ENCODE measurements around the gene ADCY5.

The ADCY5 gene

DNA sequence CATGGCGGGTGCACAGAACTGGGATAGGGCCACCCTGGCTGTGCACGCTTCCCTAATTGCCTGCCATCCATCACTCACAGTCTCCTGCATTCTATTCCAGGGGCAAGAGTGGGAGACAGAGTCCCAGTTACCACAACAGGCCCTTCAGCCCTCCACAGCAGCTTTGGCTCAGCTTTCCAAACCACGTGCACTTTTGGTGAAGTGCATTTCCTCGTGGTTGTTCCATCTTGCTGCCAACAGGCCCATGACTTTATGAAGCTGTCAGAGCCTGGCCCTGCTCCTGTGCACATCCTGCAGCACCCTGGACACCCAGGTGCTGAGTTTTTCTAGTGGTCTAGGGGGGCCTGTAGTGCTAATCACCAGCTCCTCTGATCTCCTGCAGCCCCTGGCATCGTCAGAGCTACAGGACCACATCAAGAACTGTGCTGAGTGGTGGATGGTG is 110.2 kb downstream of the ADCY5 start:
- DNase-seq: no peak

DNA sequence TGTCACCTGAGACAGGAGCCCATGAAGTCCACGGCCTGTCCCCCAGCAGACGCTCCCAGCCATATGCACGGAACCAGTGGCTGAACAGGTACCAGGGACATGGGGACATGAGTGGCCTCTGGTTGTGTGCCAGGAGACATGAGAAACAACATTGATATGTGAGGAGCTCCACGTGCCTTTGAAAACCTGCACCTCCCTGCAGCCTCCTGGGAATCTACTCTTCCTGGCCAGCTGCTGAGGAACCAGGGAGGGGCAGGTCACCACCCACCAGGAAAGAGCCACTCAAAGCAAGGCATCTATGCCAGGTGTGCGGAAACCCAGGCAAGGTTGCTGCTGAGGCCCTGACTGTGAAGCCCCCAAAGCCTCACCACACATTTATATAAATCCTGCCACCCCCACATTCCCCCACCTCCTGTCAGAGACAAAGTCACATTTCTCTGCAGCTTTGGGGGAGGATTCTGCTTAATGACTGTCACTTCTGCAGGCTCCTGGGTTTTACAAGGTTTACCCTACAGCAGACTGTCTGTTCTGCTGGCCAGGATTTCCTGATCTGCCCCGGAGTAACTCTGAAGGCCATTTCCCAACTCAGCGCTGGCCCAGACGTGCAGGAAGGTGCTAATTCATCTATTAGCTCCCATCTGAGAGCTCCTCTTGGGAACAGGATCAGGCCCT is 110.8 kb downstream of the ADCY5 start:
- DNase-seq: no peak

DNA sequence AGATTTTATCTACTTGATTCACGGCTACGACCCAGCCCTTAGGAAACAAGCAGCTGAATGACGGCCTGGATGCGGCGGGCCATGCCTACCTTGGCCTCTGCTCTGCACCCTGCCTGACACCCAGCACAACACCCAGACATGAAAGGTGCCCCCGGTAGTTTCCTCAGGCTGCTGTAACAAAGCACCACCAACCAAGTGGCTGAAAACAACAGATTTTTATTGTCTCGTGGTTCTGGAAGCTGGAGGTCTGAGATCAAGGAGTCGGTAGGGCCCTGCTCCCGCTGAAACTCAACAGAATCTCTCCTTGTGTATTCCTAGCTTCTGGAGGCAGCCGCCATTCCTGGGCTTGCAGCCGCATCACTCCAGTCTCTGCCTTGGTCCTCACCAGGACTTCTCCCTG is 111.7 kb downstream of the ADCY5 start:
- no peak for DNase-seq

DNA sequence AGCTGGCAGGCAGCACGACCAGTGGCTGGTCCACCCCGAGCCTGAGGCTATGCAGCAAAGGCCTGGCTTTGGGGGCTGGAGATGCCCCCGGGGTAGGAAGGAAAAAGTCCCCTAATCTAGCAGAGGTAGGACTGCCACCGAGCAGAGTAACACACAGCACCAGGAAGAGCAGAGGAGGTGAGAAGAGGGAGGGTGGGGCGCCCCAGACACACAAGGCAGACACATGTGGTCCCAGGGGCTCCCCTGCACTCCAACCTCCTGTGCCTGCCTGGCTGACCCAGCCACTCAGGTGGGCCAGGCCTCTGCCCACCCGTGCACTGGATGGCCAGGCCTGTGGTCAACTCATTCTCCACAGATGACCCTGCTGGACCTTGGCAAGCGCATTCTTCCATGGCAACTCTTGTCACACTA is 112.4 kb downstream of the ADCY5 start:
- no peak for DNase-seq

DNA sequence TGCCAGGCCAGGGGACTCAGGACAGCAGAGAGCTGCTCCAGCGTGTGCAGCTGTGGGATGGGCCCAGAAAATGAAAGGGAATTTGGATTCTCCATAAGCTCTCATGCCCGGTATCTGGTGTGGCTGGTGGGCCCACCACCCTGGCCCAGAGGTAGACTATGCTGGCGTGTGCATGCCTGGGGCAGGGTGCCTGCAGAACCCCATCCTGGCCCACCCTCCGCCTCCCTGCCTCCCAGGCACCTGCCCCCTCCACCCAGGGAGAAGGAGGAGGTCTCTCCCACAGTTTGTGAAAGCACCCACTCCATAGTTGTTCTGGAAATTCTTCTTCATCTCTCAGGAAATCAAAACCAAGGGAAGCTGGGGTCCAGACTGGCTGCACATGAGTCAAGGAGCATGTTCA is 112.9 kb downstream of the ADCY5 start:
- DNase-seq: no peak

DNA sequence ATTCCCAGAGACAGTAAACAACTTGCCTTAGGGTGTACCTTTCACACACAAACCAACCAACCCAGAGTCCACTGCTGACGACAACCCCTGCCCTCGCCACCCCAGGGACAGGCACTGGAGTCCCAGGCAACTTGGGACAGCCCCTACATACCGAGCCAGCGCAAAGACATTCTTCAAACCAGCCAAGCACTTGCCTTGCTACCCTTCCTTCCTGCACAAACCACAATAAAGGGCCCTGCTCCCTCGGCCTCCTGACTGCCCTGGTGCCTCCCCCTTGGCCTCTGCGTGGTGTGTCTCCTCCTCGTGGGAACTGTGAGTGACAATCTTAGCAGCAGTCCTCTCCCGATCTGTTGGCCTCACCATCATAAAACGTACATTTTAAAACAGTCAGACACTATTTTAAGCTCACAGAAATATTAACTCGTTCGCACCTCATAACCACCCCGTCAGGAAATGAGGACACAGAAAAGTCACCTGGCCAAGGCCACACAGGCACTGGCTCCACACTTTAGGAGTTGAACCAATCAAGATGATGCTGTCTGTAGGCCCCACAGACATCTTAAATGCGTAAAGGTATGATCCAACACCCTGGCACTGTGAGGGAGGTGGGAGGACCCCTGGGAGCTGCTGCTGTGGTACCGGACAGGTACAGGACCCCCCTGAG is 113.8 kb downstream of the ADCY5 start:
- DNase-seq: no peak

DNA sequence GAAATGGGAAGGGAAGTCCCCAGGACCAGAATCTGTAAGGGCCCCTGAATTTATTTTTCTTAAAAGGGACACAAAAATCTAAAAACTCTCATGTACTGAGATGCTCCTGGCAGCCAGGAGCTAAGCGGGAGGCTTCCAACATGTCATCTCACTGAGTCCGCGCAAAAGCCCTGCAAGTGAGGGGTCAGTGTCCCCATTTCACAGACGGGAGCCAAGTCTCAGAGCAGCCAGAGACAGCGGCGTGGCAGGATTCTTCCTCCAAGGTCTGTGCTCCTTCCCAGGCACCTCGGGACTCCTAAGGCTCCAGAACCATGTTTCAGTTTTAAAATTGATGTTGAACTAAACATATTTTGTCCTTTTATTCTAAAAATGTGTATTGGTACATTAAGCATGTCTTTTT is 114.8 kb downstream of the ADCY5 start:
- DNase-seq: no peak

DNA sequence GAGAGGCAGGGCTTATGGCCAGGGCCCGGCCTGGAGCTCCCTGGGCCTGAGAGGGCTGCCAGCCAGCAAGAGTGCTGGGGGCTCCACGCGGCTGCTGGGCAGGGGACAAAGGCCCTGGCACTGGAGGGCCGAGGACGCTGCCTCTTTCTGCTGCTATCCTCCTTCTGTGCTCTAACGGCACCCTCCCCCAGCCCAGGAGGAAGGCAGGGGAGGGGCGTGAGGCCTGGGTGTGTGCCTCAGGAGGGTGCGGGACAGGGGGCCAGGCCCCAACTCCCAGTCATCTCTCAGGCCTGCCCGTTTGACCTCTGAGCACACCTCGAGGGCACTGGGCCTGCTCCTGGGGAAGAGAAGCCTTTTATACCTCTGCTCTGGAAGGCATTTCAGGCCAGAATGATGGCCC is 115.5 kb downstream of the ADCY5 start:
- no peak for DNase-seq

DNA sequence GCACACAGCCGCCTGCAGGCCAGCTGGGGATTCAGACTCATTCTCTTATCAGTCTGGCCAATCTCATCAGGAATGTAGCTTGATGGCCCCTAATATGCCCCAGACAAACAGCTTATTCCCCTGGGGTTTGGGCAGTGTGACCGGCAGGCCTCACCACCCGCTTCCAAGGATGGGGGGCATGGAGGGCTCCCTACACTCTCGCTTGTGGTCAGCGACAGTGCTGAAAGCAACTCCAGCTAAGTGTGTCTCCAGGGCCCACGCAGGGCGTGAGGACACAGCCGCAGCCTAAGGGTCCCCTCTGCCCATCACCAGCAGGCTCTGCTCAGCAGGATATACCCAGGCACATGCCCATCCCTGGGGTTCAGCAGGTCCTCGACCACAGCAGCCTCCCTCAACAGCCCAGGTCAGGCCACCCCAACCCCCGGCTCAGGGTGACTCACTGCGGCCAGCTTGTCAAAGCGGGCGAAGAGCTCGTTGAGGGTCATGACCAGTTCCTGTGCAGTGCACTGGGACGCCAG is 116.7 kb downstream of the ADCY5 start:
- no peak for DNase-seq

DNA sequence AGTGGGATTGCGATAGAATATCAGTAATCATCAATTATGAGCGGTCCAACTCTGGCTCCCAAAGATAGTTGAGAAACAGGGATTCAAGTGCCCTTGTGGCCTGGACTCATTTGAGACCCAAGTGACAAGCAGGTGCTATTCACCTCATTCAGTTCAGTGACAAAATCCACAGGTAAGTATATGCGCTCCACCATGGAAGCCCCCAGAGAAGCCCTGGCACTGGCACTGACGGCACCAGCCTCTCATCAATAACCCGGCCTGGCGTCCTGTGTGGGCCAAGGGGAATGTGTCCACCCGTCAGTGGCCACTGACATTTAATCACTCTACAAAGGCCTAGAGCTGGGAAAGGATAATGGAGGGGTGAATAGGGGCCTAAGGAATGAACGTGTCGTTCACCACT is 117.2 kb downstream of the ADCY5 start:
- no peak for DNase-seq

DNA sequence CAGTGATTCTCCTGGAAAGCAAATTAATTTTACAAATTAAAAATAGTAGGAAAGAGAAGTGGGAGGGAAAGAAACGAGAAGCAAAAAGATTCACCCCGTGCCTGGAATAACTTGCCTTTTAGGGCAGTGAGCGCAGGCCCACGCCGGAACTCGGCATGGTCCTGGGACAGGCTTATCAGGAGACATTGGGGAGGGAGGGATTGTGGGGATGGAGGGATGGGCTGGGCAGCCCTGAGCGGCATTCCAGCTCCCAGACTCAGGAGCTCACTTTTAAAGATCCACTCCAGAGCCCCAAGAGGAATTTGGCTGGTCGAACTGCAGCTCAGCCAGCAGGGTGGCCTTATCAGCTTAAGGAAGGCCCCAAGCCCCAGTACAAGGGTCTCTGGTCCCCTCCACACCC is 117.9 kb downstream of the ADCY5 start:
- DNase-seq: no peak

DNA sequence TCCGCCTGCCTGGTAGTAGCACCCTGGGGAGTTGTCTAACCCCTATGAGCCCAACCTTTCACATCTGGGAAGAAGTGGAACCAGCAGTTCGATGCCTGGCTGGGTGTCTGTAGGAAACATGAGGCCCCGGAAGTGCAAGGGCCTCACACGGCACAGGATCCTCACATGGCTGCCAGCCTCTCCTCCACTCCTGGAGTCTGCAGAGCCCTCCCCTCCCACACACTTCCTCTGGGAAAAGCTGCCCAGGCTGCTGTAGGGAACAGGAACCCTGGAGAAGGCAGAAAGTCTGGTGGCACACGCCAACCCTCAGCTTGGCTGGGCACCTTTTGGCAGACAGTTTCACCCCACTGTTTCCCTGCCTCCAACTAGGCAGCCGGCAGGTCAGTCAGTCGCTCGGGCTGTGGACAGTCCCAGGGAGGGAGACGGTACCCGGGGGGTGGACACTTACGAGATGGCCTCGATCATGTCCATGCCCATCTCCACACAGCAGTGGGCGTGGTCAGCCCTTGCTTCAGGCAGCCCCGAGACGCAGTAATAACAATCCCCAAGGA is 118.4 kb downstream of the ADCY5 start:
- DNase-seq: no peak

DNA sequence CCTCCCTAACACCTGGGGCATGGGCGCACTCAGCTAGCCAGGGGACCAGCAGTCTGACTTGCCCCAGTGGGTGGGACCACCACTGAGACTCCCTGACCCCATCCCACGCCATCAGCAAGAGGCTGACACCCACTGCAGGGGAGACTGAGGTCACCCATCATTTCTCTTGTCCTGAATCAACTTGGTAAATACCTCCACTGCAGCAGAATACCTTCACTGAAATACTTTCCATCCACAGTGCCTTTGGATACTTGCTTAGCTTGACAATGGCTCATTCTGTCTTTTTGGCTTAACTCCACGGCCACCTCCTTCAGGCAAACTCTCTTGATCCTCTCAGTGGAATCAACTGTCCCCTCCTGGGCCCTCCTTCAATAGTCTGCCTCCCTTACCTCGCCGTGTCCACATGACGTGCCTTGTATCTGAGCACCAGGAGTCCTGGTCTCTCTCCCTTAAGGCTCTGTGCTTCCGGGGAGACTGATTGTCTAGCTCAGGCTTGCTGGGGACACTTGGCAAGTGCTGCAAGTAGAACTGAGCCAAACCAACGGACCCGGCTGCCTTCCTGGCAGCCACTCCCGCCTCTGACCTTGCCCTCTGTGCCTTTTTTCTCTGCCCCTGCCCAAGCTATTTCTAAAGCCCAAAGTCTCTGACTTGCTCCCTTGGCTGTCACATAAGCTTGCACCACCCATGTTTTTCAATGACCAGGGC is 119.1 kb downstream of the ADCY5 start:
- DNase-seq: no peak

DNA sequence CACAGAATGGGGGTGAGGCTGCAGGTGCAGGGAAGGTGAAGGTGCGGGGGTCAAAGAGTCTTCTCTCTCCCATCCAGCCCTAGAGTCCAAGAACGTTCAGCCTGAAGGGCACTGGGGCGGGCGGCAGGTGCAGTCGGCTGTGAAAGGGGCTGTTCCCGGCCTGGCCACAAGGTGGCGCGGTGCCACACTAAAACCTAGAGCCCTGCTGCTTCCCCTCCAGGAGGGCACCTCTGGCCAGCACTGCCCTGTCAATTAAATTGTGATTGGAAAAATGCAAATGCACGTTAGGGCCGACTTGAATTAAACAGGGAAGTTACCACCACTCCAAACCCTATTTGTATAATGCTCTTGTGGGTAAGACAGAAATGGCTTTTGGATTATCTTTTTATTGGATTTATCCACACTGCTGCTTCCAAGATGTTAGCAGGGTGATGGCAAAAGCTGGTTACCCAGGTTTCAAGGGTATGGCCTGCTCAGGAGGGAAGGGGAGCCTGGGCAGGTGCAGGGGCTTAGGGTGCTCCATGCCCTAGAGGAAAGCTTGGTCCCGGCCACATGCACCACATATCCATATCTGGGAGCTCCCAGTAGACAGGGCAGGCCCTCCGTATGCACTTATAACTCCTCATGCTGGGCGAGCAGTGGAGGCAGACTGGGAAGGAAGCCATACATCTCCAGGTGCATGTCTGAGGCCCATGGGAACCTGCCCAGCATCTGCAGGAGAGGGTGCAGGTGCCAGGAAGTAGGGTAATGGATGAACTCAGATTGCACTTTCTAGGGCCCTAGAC is 119.8 kb downstream of the ADCY5 start:
- DNase-seq: peak; percentile 51

DNA sequence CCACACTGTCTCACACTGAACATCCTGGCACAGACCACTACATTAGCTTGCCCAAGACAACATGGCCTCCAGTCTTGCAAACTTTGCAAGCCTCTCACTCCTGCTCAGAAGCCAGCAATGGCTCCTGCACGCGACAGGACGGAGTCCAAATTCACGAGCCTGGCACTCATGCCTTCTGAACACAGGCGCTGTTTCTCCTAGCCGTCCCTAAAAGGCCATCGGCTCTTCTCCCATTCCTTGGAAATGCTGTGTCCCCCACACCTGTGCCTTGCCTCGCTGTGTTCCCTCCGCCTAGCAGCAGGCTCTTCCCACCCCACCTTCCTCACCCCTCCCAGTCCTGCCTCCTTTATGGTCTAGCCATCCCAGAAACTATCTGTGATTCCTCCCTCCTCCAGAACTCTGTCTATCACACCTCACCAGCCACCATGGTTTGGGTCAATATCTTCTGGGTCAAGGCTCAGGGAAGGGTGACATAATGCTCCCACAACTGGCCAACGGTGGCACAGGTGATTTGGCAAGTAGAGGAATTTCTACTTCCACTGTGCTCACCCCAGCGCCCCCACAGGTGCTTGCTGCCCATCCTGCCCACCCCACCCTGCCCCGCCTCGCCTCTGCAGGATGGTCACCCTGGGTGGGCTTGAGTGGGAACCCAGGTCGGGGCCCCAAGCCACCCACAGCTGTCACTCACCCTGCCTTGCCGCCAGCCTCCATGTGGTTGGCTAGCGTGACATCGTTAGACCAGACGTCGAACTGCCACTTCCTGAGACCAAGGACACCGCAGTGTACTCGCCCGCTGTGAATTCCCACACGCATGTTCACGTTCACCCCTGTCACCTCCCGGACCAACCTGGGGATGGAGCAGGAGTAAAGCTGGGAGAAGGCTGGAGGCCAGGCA is 120.7 kb downstream of the ADCY5 start:
- no peak for DNase-seq

DNA sequence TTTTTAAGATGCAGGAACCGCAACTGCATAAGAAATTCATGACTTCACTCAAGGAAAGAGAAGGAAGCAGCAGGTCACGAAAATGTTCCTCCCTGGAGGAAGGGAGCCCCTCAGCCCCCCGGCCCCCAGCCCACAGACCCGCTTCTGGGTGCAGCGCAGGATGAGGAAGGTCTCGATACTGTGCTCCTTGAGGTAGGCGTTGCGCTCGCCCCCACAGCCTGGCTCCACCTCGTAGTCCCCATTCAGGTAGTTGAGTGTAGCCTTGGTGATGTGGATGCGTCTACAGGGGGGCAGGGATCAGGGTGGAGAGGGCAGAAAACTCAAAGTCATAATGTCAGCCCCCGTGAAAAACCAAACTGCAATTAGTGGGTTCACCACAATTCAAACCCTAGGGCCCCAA is 121.4 kb downstream of the ADCY5 start:
- DNase-seq: no peak

DNA sequence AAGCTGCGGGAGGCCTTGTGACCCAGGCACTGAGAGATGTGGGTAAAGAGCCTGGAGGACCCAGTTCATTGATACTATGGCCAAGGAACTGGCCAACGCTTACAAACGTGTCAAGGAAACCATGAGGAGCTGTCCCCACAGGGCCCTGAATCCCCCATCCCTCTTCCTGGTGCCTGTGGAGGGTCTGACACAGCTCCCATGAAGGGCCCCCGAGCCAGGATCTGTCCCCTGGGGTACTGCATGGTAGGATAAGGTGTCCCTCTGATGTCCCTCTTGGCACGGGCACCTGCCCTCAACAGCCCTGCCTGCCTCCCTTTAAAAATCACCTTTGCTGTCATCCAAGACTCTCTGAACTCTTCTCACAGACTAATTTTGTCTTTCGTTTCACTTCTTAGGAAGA is 122.4 kb downstream of the ADCY5 start:
- DNase-seq: no peak

DNA sequence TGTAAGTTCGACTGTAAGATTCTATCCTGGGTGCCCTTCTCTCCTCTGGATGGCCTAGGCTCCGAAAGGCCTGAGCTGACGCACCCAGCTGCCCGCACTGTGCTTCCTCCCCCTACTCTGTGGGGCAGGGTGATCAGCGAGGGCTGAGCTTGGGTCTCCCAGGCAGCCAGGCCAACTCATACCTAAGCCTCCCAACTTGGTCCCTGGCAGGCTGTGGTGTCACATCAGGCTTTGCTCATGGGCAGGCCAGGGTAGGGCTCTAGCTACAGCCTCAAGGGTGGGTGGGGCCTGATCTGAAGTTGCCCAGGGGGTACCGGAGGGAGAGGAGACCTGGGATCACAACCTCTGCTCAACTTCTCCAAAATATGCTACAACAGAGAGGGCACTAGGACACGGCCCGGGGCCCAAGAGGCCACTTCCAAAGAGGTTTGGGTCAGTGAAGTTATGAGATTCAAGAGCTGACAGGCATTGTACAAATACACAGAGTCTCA is 123.1 kb downstream of the ADCY5 start:
- no peak for DNase-seq

DNA sequence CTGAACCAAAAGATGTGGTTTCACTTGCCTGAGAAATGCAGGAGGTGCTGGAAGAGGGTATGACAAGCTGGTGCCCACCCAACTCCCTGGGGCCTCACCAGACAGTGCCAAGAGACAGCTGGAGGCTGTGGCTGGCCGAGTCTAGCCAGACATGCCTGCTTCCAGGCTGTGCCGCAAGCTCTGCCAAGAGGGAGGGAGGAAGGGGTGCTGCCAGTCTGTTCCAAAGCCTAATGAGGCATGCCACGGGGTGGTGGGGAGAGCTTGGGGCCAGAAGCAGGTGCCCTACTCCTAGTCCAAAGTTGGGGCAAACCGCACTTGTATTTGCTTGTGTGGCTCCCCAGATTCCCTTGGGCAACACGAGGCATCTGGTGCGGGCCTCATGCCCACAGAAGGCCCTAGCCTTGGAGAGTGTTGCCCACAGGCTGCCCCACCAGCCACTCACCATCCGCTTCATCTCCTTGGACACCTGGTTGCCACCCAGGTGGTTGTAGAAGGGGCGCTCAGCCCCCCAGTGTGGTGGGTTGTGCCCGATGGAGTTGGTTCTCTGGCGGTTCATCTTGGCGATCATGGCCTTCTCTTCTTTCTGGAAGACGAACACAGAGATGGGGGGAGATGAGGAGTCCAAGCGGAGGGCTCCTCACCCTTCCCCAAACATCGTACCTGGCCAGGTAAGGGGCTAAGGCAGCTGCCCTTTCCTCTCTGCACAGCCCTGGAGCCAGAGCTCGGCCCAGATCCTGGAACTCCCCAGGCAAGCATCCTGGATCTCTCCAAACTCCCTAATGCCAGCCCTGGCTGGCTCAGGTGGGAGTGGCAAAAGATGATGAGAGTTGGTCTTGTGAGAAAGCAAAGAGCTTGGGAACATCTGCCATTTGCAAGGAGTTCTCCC is 123.8 kb downstream of the ADCY5 start:
- DNase-seq: no peak

DNA sequence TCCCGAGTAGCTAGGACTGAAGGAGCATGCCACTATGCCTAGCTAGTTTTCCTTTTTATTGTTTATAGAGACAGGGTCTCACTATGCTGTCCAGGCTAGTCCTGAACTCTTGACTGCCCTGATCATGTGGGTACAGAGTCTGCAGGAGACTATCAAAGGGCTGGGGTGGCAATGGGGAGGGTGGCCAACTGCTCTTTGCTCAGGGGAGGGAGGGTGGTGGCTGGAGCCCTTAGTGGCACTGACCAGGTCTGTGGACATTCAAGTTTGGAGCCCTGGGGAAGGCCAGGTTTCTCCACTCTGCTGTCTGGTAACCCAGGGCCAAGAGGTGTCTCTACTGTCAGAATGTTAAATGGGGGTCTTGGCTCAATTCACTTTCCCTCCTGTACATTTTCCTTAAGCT is 125.1 kb downstream of the ADCY5 start:
- no peak for DNase-seq

DNA sequence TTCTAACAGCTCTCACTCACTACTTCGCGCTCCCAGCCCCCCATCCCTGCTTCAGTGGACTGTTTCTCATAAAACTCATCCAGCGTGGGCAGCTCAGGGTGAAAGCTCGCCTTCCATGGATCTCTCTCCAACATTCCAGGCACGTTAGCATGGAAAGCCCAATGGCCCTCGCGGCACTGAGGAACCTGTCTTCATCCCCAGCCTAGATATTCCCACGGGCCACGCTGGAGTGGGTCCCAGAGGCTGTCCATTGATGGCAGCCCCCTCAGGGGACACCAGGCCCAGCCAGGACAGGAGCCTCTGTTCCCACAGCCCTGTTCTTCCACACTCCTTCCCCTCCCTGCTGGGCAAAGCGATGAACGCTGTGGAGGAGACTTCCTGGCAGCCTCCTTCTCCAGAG is 126.0 kb downstream of the ADCY5 start:
- no peak for DNase-seq
